Right ventricle myocardium superior (tissue), 1 donor: ENCODE measurements around the gene DTHD1. TPM values are rescaled to one million over a fixed set of nuclear protein-coding genes. Genes with fewer than 3 reads are reported as not detected.

Experiments
- ATAC-seq: fragments of 200-7000 bp; cut with Tn5 transposase; one replicate; pipeline ENCODE4 v1.9.1; 2020; ENCODE audit warnings: mild to moderate bottlenecking; ENCODE audit not compliant: poor library complexity
- DNase-seq: peaks from one replicate; pipeline ENCODE4 v3.0.0-alpha.2; 2020
- intact Hi-C: fragments of 100-400 bp; cut with DNase I; formaldehyde crosslinking; loops from one replicate; pipeline ENCODE4 v1.11.2; 2022
- total RNA-seq: library from RNA; stranded (reverse); fragmentation: NEBNext Ultra II Directional; extraction: Animal tissue kit (Norgen Biotek cat#: 25700); gene quantifications from one replicate; pipeline ENCODE4 v1.2.1, GENCODE V29; 2021
- donor health status: DM: no; HTN: yes; CAD: no; lungs with severe emphysema.

DTHD1 gene
- total RNA-seq, 1 donor from 2014 or later: not detected

- intact Hi-C loops: no loop called here
- DNase-seq (no peak), ATAC-seq (no peak)
Observed at GRCh38 chr4:36267486-36268268, 13.7 kb upstream of the DTHD1 start.

- ATAC-seq: no peak
- intact Hi-C loops: no loop called here
Observed at GRCh38 chr4:36269101-36269500, 12.3 kb upstream of the DTHD1 start.

GRCh38 chr4:36269533-36270173, 11.8 kb upstream of the DTHD1 start:
- DNase-seq: no peak
- intact Hi-C loops: no loop called here
- ATAC-seq: no peak

More at GRCh38 chr4:36269101-36269500, 12.3 kb upstream of the DTHD1 start:
- no peak for DNase-seq

- ATAC-seq (no peak), DNase-seq (no peak)
Observed at GRCh38 chr4:36273276-36273675, 8.1 kb upstream of the DTHD1 start.

GRCh38 chr4:36274158-36274557, 7.3 kb upstream of the DTHD1 start:
- intact Hi-C loops: no loop called here
- ATAC-seq (no peak), DNase-seq (no peak)

More at GRCh38 chr4:36273276-36273675, 8.1 kb upstream of the DTHD1 start:
- intact Hi-C loops: no loop called here

- intact Hi-C loops: no loop called here
- no peak for ATAC-seq
- no peak for DNase-seq
Observed at GRCh38 chr4:36277533-36277932, 3.9 kb upstream of the DTHD1 start.

GRCh38 chr4:36278789-36279188, 2.6 kb upstream of the DTHD1 start:
- no peak for DNase-seq
- intact Hi-C loops: no loop called here
- no peak for ATAC-seq

GRCh38 chr4:36280555-36280954, 861 bp upstream of the DTHD1 start:
- ATAC-seq: no peak
- intact Hi-C loops: no loop called here
- DNase-seq: no peak

GRCh38 chr4:36282503-36283030, 1.2 kb downstream of the DTHD1 start:
- DNase-seq (no peak), ATAC-seq (no peak)
- intact Hi-C loops: no loop called here

GRCh38 chr4:36283912-36284465, 2.6 kb downstream of the DTHD1 start:
- intact Hi-C loops: no loop called here
- ATAC-seq (no peak), DNase-seq (no peak)

GRCh38 chr4:36285784-36286480, 4.5 kb downstream of the DTHD1 start:
- no peak for DNase-seq
- intact Hi-C loops: no loop called here
- ATAC-seq: no peak

- DNase-seq: no peak
- ATAC-seq: no peak
- intact Hi-C loops: no loop called here
Observed at GRCh38 chr4:36286481-36286871, 5.1 kb downstream of the DTHD1 start.

- ATAC-seq (no peak), DNase-seq (no peak)
- intact Hi-C loops: no loop called here
Observed at GRCh38 chr4:36288731-36289426, 7.5 kb downstream of the DTHD1 start.

GRCh38 chr4:36290641-36291040, 9.2 kb downstream of the DTHD1 start:
- DNase-seq (no peak), ATAC-seq (no peak)
- intact Hi-C loops: no loop called here

- ATAC-seq: no peak
- no peak for DNase-seq
- intact Hi-C loops: no loop called here
Observed at GRCh38 chr4:36292556-36293188, 11.3 kb downstream of the DTHD1 start.

- intact Hi-C loops: no loop called here
- no peak for DNase-seq
- ATAC-seq: no peak
Observed at GRCh38 chr4:36301127-36301526, 19.7 kb downstream of the DTHD1 start.

GRCh38 chr4:36303426-36304137, 22.2 kb downstream of the DTHD1 start:
- intact Hi-C loops: no loop called here
- ATAC-seq (no peak), DNase-seq (no peak)
